Activated T-cell treated with anti-CD3 and anti-CD28 coated beads for 4 hours (primary cell): ENCODE data around the gene SFT2D2.

Experiments
- DNase-seq: peaks from one replicate; pipeline ENCODE4 v3.0.0-alpha.2; 2020

The SFT2D2 gene

GRCh38 chr1:168271636-168272035 is 45.8 kb downstream of the SFT2D2 start:
- DNase-seq, result no peak

- DNase-seq, result no peak
These were observed 47.8 kb downstream of the SFT2D2 start for GRCh38 chr1:168273575-168273974.

GRCh38 chr1:168279253-168279652 is 53.4 kb downstream of the SFT2D2 start:
- no peak for DNase-seq

- no peak for DNase-seq
These were observed 54.6 kb downstream of the SFT2D2 start, which contains the start of gene TBX19 for GRCh38 chr1:168280296-168280927. TSS of gene TBX19 (plus strand) at chr1:168280877. CDS start at chr1:168281091, 214 bp downstream.

GRCh38 chr1:168281603-168282325 is 56.0 kb downstream of the SFT2D2 start:
- no peak for DNase-seq

- no peak for DNase-seq
These were observed 59.7 kb downstream of the SFT2D2 start for GRCh38 chr1:168285521-168285790.

- no peak for DNase-seq
These were observed 60.4 kb downstream of the SFT2D2 start for GRCh38 chr1:168285971-168286927.

GRCh38 chr1:168287237-168287664 is 61.4 kb downstream of the SFT2D2 start:
- DNase-seq, result no peak

GRCh38 chr1:168288311-168289052 is 62.7 kb downstream of the SFT2D2 start:
- no peak for DNase-seq

- DNase-seq, result no peak
These were observed 65.5 kb downstream of the SFT2D2 start for GRCh38 chr1:168291222-168291837.

- DNase-seq, result no peak
These were observed 67.6 kb downstream of the SFT2D2 start for GRCh38 chr1:168293356-168293755.

- no peak for DNase-seq
These were observed 69.8 kb downstream of the SFT2D2 start for GRCh38 chr1:168295411-168296114.

- DNase-seq, result no peak
These were observed 71.4 kb downstream of the SFT2D2 start for GRCh38 chr1:168297019-168297730.

GRCh38 chr1:168298446-168298845 is 72.6 kb downstream of the SFT2D2 start:
- no peak for DNase-seq

GRCh38 chr1:168300626-168301025 is 74.8 kb downstream of the SFT2D2 start:
- DNase-seq, result no peak

GRCh38 chr1:168301664-168302320 is 76.0 kb downstream of the SFT2D2 start:
- DNase-seq, result no peak
